Endothelial cell of umbilical vein (primary cell): Measurements from ENCODE around the gene KCNQ1OT1.

ENCODE experiments used
- CTCF ChIP-seq, 2 donors: IDR thresholded peaks; 1 replicate in 1 of 2; 2 replicates in 1 of 2; pipeline ENCODE4 v1.5.1; 2011; ENCODE audit warnings: low read length in 2 of 2, mild to moderate bottlenecking in 2 of 2, moderate library complexity in 2 of 2, control low read depth in 1 of 2, inconsistent platforms in 1 of 2, low read depth in 1 of 2; ENCODE audit not compliant: insufficient read depth in 1 of 2; ENCODE audit errors: extremely low read depth in 1 of 2
- POLR2A ChIP-seq: IDR thresholded peaks from 2 replicates; pipeline ENCODE4 v1.6.1; 2012; ENCODE audit warnings: low read depth, mild to moderate bottlenecking, control low read depth, low read length
- POLR2AphosphoS5 ChIP-seq: IDR thresholded peaks from 2 replicates; pipeline ENCODE4 v1.6.1; 2012; ENCODE audit warnings: low read depth, mild to moderate bottlenecking, control low read depth, low read length, moderate library complexity; ENCODE audit not compliant: insufficient read depth

GRCh38 chr11:2729841-2730240, 30.0 kb upstream of the KCNQ1OT1 start:
- TF ChIP-seq CTCF (IDR thresholded peaks at IDR 0.05; ENCODE audit: extremely low read depth in 1 of 2, insufficient read depth in 1 of 2, low read depth in 1 of 2, low read length in 2 of 2) (no peak), POLR2A (no peak), POLR2AphosphoS5 (no peak)
